HepG2 (cell line): ENCODE results near the gene MTOR. TPM values are rescaled to one million over a fixed set of nuclear protein-coding genes. Genes with fewer than 3 reads are reported as not detected.
A peak's percentile ranks its signal among the peaks of the same experiment; 100 is the strongest.

ENCODE experiments used
- ASH2L ChIP-seq: fragments of 300-600, 200-600 bp; sonication (generic); IDR thresholded peaks from 2 replicates; pipeline ENCODE4 v1.7.0; 2017; ENCODE audit warnings: low read depth, mild to moderate bottlenecking, moderate library complexity, mixed read lengths, low read length; ENCODE audit not compliant: insufficient read length
- BCL3 ChIP-seq: sonication (generic); formaldehyde crosslinking; IDR thresholded peaks from 2 replicates; pipeline ENCODE4 v1.5.1; 2020; ENCODE audit warnings: mild to moderate bottlenecking, missing genetic modification reagents, moderate library complexity
- CREM ChIP-seq, 2 experiments: sonication (generic) in 1 of 2; formaldehyde crosslinking in 1 of 2; IDR thresholded peaks; 2 replicates each; pipeline versions ENCODE4 v1.4.0 to v1.6.1; 2016 to 2020; ENCODE audit warnings: antibody characterized with exemption in 1 of 2, mild to moderate bottlenecking in 1 of 2, missing genetic modification reagents in 1 of 2
- ISX ChIP-seq: sonication (generic); formaldehyde crosslinking; conservative IDR thresholded peaks from 2 replicates; pipeline ENCODE4 v1.5.0; 2020; ENCODE audit warnings: missing genetic modification reagents
- JARID2 ChIP-seq: sonication (generic); formaldehyde crosslinking; IDR thresholded peaks from 2 replicates; pipeline ENCODE4 v1.8.1; 2023; ENCODE audit warnings: missing genetic modification reagents, inconsistent platforms; ENCODE audit not compliant: insufficient replicate concordance
- NFKB2 ChIP-seq: sonication (generic); formaldehyde crosslinking; IDR thresholded peaks from 2 replicates; pipeline ENCODE4 v1.4.0; 2020; ENCODE audit warnings: missing genetic modification reagents, borderline replicate concordance
- PPARG ChIP-seq: conservative IDR thresholded peaks from 2 replicates; pipeline ENCODE4 v1.6.1; 2016; ENCODE audit warnings: missing biosample characterization, missing genetic modification reagents
- PRDM10 ChIP-seq: sonication (generic); formaldehyde crosslinking; IDR thresholded peaks from 2 replicates; pipeline ENCODE4 v1.4.0; 2020; ENCODE audit warnings: low read depth, missing genetic modification reagents
- RARA ChIP-seq: IDR thresholded peaks from 2 replicates; pipeline ENCODE4 v1.6.1; 2016; ENCODE audit warnings: missing genetic modification reagents, missing compliant biosample characterization
- SRF ChIP-seq: IDR thresholded peaks from 2 replicates; pipeline ENCODE4 v1.6.1; 2011; ENCODE audit warnings: mild to moderate bottlenecking, low read depth, low read length, moderate library complexity
- STAT5B ChIP-seq: sonication (generic); formaldehyde crosslinking; IDR thresholded peaks from 2 replicates; pipeline ENCODE4 v1.4.0; 2020; ENCODE audit warnings: missing genetic modification reagents
- TBX2 ChIP-seq: sonication (generic); formaldehyde crosslinking; IDR thresholded peaks from 2 replicates; pipeline ENCODE4 v1.5.0; 2020; ENCODE audit warnings: missing genetic modification reagents, mild to moderate bottlenecking, borderline replicate concordance
- TGIF2 ChIP-seq: IDR thresholded peaks from 2 replicates; pipeline ENCODE4 v1.6.1; 2016; ENCODE audit warnings: control low read depth, missing compliant biosample characterization
- TP53 ChIP-seq: sonication (generic); formaldehyde crosslinking; conservative IDR thresholded peaks from 2 replicates; pipeline ENCODE4 v1.4.0; 2020; ENCODE audit warnings: missing genetic modification reagents
- ZNF382 ChIP-seq: sonication (generic); formaldehyde crosslinking; IDR thresholded peaks from 2 replicates; pipeline ENCODE4 v1.5.0; 2020; ENCODE audit warnings: missing genetic modification reagents, mild to moderate bottlenecking, borderline replicate concordance
- ZNF530 ChIP-seq: sonication (generic); formaldehyde crosslinking; IDR thresholded peaks from 2 replicates; pipeline ENCODE4 v1.5.0; 2020; ENCODE audit warnings: low read depth, mild to moderate bottlenecking, missing genetic modification reagents
- polyA plus RNA-seq, 8 experiments: library from polyadenylated mRNA; depleted of rRNA in 3 of 8; stranded (reverse) in 7 of 8; unstranded in 1 of 8; fragments of >200 nt; fragmentation: Illumina TruSeq in 4 of 8; extraction: Trizol in 4 of 8; gene quantifications; 2 replicates each; pipeline versions ENCODE4 v1.2.1 to v1.2.3, GENCODE V29; 2011 to 2016; ENCODE audit warnings: low read depth in 4 of 8, missing spikeins in 1 of 8, mixed read lengths in 1 of 8; ENCODE audit not compliant: insufficient read depth in 1 of 8
- total RNA-seq, 5 experiments: library from RNA; depleted of rRNA; stranded (reverse); fragments of >200 nt; fragmentation: Illumina TruSeq; extraction: Trizol; gene quantifications; 2 replicates each; pipeline ENCODE4 v1.2.3, GENCODE V29; 2016; ENCODE audit warnings: low read depth in 1 of 5
- TF ChIP-seq, protein P1 (sequence below): IDR thresholded peaks from 2 replicates; pipeline ENCODE4 v1.6.1; 2016; ENCODE audit warnings: mild to moderate bottlenecking
- TF ChIP-seq, protein P2 (sequence below): sonication (generic); formaldehyde crosslinking; IDR thresholded peaks from 2 replicates; pipeline ENCODE4 v1.8.1; 2022; ENCODE audit warnings: mild to moderate bottlenecking, missing genetic modification reagents
- TF ChIP-seq, protein P3 (sequence below): sonication (generic); formaldehyde crosslinking; IDR thresholded peaks from 2 replicates; pipeline ENCODE4 v1.4.0; 2020; ENCODE audit warnings: mild to moderate bottlenecking, missing genetic modification reagents

The MTOR gene
- total and polyA plus RNA-seq, 2 of the 13 experiments (the other 11 are each of a cell fraction or from before 2014, with no cell fraction given), result 24.6 to 34.6 TPM

- no peak for TF ChIP-seq TP53 (CRISPR knock-in tag)
- peak; percentile 51; the same call in 1 of the 2 replicates for TF ChIP-seq RARA
- peak; percentile 78 for TF ChIP-seq SRF
- TF ChIP-seq, protein P1, sequence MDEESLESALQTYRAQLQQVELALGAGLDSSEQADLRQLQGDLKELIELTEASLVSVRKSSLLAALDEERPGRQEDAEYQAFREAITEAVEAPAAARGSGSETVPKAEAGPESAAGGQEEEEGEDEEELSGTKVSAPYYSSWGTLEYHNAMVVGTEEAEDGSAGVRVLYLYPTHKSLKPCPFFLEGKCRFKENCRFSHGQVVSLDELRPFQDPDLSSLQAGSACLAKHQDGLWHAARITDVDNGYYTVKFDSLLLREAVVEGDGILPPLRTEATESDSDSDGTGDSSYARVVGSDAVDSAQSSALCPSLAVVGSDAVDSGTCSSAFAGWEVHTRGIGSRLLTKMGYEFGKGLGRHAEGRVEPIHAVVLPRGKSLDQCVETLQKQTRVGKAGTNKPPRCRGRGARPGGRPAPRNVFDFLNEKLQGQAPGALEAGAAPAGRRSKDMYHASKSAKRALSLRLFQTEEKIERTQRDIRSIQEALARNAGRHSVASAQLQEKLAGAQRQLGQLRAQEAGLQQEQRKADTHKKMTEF (CRISPR knock-in tag), result 0 out of 2 replicates have a peak, but pooled peaks have one; percentile 74
- TF ChIP-seq TGIF2, result peak; percentile 63; the same call in 1 of the 2 replicates
- TF ChIP-seq, protein P2, sequence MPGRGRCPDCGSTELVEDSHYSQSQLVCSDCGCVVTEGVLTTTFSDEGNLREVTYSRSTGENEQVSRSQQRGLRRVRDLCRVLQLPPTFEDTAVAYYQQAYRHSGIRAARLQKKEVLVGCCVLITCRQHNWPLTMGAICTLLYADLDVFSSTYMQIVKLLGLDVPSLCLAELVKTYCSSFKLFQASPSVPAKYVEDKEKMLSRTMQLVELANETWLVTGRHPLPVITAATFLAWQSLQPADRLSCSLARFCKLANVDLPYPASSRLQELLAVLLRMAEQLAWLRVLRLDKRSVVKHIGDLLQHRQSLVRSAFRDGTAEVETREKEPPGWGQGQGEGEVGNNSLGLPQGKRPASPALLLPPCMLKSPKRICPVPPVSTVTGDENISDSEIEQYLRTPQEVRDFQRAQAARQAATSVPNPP (CRISPR knock-in tag), result no peak
- no peak for TF ChIP-seq ISX (CRISPR knock-in tag)
- peak; percentile 41; the same call in 1 of the 2 replicates for TF ChIP-seq NFKB2
- peak; percentile 55 for TF ChIP-seq TBX2
- TF ChIP-seq ZNF382 (CRISPR knock-in tag), result no peak
- TF ChIP-seq PPARG, result 0 out of 2 replicates have a peak, but pooled peaks have one; percentile 9
- TF ChIP-seq BCL3 (CRISPR knock-in tag), result no peak
- TF ChIP-seq STAT5B, result no peak
- TF ChIP-seq, protein P3, sequence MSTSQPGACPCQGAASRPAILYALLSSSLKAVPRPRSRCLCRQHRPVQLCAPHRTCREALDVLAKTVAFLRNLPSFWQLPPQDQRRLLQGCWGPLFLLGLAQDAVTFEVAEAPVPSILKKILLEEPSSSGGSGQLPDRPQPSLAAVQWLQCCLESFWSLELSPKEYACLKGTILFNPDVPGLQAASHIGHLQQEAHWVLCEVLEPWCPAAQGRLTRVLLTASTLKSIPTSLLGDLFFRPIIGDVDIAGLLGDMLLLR (CRISPR knock-in tag), result no peak
- TF ChIP-seq ZNF530, result no peak
- TF ChIP-seq PRDM10 (CRISPR knock-in tag), result peak; percentile 24; the same call in 1 of the 2 replicates
- no peak for TF ChIP-seq JARID2 (CRISPR knock-in tag)
- peak; percentile 86 for TF ChIP-seq ASH2L
- peak; percentile 80 for TF ChIP-seq CREM (IDR thresholded peaks at IDR 0.05)
- no peak for TF ChIP-seq CREM (CRISPR knock-in tag; IDR thresholded peaks at IDR 0.05)
Observed at GRCh38 chr1:11262171-11263049, at the start of gene MTOR (continued).
